DMS79 treated with DMSO at 0.1 percent for 48 hours (cell line): ENCODE results near the gene MTMR2.
A peak's percentile ranks its signal among the peaks of the same experiment; 100 is the strongest.

Source experiments
- DNase-seq: peaks from one replicate; lab custom pipeline; 2025; lab: John Stamatoyannopoulos, UW

MTMR2 gene

DNA sequence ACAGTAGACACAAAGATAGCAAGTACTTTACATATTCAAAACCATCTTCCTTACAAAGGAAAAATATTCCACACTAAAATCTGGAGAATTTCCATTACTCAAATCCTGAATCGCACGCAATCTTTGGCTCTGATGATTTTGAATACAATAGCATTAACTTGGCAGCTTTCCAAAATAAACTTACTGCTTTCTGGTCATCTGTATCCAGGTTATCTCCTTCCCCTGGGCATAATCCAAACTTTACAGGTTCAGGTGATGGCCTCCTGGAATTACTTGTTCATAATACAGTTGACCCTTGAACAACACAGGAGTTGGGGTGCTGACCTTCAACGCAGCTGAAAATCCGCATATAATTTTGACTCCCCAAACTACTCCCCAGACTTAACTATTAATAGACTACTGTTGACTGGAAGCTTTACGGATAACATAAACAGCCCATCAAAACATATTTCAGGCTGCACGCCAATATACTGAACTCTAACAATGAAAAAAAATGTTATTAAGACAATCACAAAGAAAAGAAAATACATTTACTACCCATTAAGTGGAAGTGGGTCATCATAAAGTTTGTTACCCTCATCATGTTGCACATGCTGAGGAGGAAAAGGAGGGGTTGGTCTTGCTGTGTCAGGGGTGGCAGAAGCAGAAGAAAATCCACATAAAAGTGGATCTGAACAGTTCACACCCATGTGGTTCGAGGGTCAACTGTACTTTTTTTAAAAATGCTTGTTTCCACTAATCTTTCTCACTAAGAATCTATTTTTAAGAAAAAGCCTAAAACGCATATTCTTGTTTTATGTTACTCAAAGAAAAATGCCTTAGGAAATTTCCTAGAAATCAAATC, 6.5 kb downstream of the MTMR2 start:
- peak; percentile 15 for DNase-seq

DNA sequence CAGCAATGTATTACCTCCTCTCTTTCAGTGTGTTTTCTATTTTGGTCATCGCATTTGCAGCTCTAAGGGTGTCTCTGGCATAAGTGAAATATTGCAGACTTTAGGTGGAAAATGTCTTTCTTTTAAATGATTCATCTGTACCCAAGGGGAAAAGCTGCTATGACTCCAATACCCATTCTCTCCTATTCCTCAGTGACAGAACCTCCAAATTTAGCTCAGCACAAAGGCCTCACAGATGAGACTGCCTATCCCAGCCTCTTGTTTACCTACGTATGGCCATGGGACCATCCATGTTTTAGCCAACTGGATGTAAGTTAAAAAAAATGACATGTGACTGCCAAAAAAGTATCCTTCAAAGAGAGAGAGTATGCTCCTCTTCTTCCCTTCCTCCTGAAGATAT, 7.9 kb downstream of the MTMR2 start:
- DNase-seq = no peak

DNA sequence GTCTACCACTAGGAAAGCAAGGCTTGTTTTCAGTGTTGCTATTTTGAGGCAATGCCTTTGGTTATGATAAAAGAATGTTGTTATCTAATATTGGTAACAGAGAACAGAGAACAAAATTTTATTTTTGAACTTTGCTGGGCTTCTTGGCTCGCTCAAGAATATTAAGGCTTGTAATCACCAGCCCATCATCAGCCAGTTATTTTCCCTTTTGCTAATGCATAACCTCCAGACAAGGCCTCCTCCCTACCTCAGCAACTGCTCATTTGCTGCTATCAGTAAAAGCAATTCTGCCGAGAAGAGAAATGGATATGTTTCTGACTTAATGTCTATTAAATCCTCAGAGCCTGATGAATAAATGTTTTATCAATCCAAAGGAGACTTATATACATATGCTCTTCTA, 8.9 kb downstream of the MTMR2 start:
- DNase-seq = no peak

- DNase-seq = no peak
These were observed 9.9 kb downstream of the MTMR2 start for GRCh38 chr11:95913830-95914615.

- no peak for DNase-seq
These were observed 10.9 kb downstream of the MTMR2 start for GRCh38 chr11:95912902-95913560.

DNA sequence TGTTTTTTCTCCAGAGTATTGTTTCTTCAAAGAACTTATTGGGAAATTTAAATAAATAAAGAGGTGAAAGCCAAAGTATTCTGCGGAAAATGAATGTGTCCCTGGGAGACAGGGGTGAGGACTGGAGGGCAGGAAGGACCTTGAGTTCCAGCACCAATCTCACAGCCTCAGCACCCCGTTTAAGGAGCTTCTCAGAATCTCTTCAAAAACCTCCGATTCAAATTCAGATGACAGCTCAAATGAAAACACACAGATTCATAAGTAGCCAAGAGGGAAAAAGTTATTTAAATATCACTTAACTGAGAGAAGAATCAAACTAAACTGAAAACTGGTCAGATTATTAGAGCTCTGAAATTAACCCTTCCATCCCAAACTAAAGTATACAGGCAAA, 12.5 kb downstream of the MTMR2 start:
- no peak for DNase-seq

- DNase-seq = no peak
These were observed 13.1 kb downstream of the MTMR2 start for GRCh38 chr11:95910638-95911368.

GRCh38 chr11:95908826-95909225, 15.1 kb downstream of the MTMR2 start:
- no peak for DNase-seq

GRCh38 chr11:95907476-95907875, 16.4 kb downstream of the MTMR2 start:
- DNase-seq = no peak

DNA sequence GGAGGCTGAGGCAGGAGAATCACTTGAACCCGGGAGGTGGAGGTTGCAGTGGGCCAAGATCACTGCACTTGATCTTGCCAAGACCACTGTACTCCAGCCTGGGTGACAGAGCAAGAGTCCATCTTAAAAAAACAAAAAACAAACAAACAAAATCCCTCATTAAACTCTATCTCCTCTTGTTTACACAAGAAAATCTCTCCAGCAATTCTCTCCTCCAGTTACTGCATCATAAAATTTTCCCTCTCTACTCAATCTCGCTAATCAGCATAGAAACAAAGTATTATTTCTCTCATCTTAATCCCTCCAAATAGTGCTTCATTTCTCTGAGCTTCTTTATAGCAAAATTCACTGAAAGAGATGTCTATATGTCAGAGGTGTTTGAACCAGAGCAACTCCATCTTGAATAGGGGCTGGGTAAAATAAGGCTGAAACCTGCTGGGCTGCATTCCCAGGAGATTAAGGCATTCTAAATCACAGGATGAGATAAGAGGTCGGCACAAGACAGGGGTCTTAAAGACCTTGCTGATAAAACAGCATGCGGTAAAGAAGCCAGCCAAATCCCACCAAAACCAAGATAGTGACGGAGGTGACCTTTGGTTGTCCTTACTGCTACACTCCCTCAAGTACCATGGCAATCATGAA, 19.8 kb downstream of the MTMR2 start:
- no peak for DNase-seq

DNA sequence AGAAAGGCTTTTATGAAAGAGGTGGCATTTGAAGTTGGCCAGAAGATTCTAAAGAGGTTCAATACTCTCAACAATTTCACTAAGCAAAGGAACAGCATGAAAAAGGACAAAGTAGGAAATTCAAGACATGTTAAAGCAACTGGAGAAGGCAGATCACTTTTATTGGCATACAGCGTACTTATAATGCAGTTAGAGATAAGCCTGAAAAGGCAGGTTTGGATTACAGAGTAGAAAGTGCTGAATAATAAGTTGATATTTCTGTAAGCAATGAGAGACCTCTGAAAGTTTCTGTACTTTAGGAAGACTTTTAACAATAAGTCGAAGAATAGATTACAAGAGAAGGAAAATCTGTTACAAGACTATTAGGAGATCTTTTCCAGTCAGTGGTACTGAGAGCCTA, 25.1 kb downstream of the MTMR2 start:
- DNase-seq = no peak

DNA sequence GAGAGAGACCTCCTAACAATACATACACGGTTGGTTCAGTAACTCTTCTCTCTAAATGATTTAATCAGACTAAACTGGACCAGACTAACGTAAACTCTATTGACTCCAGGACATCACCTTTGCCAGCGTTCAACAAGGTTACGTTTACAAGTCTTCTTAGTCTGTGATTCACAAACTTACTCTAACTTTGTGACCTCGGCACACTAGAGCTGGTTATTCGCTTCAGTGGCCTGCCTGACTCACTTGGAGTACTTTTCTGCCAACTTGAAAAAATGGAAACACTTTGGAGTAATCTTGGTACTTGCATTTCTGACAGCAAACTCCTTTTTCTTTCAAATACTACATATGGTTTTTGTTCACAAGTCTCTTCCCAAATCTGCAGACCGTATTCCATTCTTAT, 26.2 kb downstream of the MTMR2 start:
- DNase-seq = no peak

DNA sequence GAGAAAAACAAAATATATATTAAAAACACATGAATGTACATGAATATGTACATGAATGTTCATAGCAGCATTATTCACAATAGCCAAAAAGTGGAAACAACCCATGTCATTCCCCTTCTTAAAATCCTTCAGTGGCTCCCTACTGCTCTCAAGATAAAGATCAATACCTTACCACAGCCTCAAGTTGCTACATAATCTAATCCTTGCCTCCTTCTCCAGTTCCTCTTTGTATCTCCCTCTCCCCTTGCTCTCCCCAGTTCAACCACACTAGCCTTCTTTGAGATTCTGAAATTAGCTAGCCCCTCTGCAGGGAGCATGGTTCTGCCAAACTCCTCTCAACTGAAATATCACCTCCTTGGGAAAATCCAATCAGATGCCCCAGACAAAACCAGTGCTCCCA, 28.1 kb downstream of the MTMR2 start:
- DNase-seq = no peak

- no peak for DNase-seq
These were observed 30.9 kb downstream of the MTMR2 start for GRCh38 chr11:95892892-95893570.

DNA sequence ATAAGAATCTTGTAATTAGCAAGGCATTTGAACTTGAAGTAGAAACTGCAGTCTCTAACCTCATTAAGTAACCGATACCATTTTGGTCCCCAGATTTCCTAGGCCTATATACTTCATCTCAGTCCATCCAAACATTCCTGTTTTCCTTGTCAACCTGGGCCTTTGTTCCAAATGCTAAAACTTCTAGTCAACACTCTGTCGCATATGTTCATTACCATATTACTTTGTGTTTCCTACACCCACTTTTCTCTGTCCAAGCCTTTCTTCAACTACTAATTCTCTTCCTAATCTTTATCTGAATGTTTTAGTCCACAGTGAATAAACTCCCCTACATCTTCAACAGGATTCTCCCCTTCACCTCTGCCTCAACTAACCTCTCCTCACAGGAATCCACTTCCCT, 31.4 kb downstream of the MTMR2 start:
- no peak for DNase-seq

DNA sequence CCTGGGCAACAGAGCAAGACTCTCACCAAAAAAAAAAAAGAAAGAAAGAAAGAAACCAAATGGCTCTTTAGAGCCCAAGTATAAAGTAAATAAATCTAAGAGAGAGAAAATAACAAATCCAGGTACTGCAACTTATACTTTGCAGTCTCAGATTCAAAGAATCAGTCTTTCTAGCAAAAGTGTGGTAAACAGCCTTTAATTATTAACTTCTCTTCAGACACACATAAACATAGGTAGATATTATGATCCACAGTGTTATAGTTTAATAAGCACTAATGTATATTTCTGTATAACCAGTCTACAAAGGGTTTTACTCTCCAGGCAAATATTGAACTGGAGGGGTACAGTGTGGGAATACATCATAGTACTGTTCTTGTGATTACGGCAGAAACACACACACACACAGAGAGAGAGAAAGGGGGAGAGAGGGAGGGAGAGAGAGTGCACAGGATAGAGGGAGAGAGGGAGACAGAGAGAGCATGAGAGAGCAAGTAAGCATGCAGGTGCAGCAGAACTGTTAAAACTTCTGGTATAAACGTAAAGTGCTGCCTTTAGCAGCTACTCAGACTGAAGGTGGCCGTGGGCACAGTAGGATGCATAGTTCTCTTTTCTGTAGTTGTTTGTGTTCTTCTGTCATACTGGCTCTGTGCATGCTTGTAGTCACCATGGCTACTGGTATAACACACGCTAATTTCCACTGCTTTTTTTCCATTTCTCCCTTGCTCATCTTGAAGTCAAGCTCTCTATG, 32.3 kb downstream of the MTMR2 start:
- no peak for DNase-seq

DNA sequence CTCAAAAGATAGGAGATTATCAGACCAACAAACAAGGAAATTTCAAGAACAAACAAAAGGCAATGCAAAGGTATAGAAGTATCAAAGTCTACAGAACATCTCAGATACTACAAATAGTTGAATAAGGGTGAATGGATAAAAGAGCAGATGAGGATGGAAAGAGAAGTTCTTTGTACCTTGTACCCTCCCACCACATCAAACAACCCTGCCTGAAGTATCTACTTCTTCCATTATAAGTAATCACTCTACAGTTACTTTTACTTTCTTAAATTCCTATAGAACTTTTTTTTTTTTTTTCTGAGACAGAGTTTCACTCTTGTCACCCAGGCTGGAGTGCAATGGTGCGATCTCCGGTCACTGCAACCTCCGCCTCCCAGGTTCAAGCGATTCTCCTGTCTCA, 35.1 kb downstream of the MTMR2 start:
- DNase-seq = no peak

DNA sequence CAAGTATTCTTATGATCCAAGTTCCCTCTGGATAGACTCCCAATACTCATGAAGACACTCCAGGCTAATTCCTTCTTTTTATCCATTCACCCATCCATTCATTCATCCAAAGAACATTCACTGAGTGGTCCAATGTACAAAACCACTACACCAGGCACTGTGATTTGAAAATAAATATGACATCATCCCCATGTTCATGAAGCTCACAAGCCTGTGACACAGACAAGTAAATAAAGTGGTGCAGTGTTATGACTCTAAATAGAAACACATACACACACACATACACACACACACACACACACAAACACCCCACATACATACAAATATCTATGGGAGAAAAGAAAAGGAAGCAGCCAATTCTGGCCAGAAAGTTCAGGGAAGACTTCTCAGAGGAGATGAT, 35.5 kb downstream of the MTMR2 start:
- DNase-seq = no peak

- DNase-seq = no peak
These were observed 37.4 kb downstream of the MTMR2 start for GRCh38 chr11:95886462-95886861.

DNA sequence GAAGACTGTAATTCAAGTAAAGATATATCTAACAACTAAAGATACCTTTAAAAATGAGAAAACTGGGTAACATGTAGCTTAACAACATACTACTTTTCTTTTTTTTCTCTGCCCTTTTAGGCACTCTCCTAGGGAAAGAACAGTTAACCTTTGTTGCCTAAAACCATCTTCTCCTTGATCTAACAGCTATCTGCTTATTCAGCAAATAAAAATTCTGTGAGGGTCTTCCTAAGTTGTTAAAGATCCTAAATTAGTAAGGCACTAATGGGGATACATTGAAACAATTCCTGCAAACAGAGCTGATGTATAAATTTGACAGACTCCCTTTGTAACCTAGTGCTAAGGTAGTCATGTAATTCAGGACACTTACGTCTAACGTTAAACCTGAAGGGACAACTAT, 39.1 kb downstream of the MTMR2 start:
- DNase-seq = no peak
